GM23338 (cell line): ENCODE results near the gene FCN2.

Experiments
- EZH2 ChIP-seq: fragments of 200-600 bp; sonication (generic); IDR thresholded peaks from one replicate; pipeline ENCODE4 v1.8.0; 2017; ENCODE audit warnings: antibody characterized with exemption, mild to moderate bottlenecking, low read depth; ENCODE audit not compliant: unreplicated experiment
- EZH2phosphoT487 ChIP-seq: fragments of 200-600 bp; sonication (generic); IDR thresholded peaks from one replicate; pipeline ENCODE4 v1.8.1; 2018; ENCODE audit warnings: antibody characterized with exemption; ENCODE audit not compliant: unreplicated experiment
- JUNB ChIP-seq: IDR thresholded peaks from one replicate; pipeline ENCODE4 v1.6.1; 2016; ENCODE audit warnings: antibody characterized with exemption; ENCODE audit not compliant: unreplicated experiment
- POLR2AphosphoS5 ChIP-seq: IDR thresholded peaks from 2 replicates; pipeline ENCODE4 v1.6.1; 2016; ENCODE audit warnings: antibody characterized with exemption, low read depth
- TF ChIP-seq, protein P1 (sequence below), 2 experiments: fragments of 200-600 bp in 1 of 2; sonication (generic) in 1 of 2; conservative IDR thresholded peaks; 2 replicates each; pipeline versions ENCODE4 v1.5.1 to v1.6.1; 2016 to 2017; ENCODE audit warnings: antibody characterized with exemption in 2 of 2, low read depth in 2 of 2, mild to moderate bottlenecking in 2 of 2, moderate library complexity in 1 of 2

DNA sequence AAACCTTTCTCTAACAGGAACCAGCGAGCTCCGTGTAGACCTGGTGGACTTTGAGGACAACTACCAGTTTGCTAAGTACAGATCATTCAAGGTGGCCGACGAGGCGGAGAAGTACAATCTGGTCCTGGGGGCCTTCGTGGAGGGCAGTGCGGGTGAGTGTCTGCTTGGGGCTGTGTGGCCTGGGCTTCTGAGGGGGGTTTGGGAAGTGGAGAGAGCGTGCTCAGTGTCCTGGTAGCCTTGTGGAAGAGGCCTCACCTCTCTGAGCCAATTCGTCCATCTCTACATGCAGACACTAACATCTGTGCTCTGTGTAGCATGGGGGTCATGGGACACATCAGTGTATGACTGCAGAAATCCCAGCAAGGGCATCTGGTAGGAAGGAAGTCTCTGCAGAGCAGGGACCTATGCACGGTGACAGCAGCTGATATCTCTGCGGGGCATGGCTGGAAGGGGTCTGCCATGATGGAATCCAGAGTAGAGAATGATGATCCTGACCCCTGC lies 5.9 kb downstream of the FCN2 start:
- TF ChIP-seq EZH2 (no peak), POLR2AphosphoS5 (no peak), EZH2phosphoT487 (no peak), JUNB (no peak)
- TF ChIP-seq, protein P1, sequence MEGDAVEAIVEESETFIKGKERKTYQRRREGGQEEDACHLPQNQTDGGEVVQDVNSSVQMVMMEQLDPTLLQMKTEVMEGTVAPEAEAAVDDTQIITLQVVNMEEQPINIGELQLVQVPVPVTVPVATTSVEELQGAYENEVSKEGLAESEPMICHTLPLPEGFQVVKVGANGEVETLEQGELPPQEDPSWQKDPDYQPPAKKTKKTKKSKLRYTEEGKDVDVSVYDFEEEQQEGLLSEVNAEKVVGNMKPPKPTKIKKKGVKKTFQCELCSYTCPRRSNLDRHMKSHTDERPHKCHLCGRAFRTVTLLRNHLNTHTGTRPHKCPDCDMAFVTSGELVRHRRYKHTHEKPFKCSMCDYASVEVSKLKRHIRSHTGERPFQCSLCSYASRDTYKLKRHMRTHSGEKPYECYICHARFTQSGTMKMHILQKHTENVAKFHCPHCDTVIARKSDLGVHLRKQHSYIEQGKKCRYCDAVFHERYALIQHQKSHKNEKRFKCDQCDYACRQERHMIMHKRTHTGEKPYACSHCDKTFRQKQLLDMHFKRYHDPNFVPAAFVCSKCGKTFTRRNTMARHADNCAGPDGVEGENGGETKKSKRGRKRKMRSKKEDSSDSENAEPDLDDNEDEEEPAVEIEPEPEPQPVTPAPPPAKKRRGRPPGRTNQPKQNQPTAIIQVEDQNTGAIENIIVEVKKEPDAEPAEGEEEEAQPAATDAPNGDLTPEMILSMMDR (conservative IDR thresholded peaks at IDR 0.05; ENCODE audit: low read depth in 2 of 2), result no peak
